Middle frontal gyrus (tissue), 1 donor: ENCODE results near the gene SEMA4B.
A peak's percentile ranks its signal among the peaks of the same experiment; 100 is the strongest.

Experiments
- DNase-seq: peaks from one replicate; pipeline ENCODE4 v3.0.0-alpha.2; 2015; ENCODE audit warnings: low spot score; ENCODE audit errors: extremely low spot score

SEMA4B gene

GRCh38 chr15:90203922-90204321, 2.8 kb downstream of the SEMA4B start:
- DNase-seq, result no peak

GRCh38 chr15:90205050-90205848, 4.1 kb downstream of the SEMA4B start:
- no peak for DNase-seq

- no peak for DNase-seq
These were observed 4.8 kb downstream of the SEMA4B start for GRCh38 chr15:90205886-90206285.

GRCh38 chr15:90207252-90207651, 6.1 kb downstream of the SEMA4B start:
- DNase-seq, result no peak

GRCh38 chr15:90208356-90208755, 7.2 kb downstream of the SEMA4B start:
- no peak for DNase-seq

GRCh38 chr15:90209591-90209990, 8.5 kb downstream of the SEMA4B start:
- no peak for DNase-seq

GRCh38 chr15:90210593-90210992, 9.5 kb downstream of the SEMA4B start:
- DNase-seq, result no peak

GRCh38 chr15:90211009-90211408, 9.9 kb downstream of the SEMA4B start:
- DNase-seq, result no peak

- no peak for DNase-seq
These were observed 10.5 kb downstream of the SEMA4B start for GRCh38 chr15:90211440-90212143.

- DNase-seq, result no peak
These were observed 11.3 kb downstream of the SEMA4B start for GRCh38 chr15:90212221-90213098.

- no peak for DNase-seq
These were observed 12.1 kb downstream of the SEMA4B start for GRCh38 chr15:90213122-90213817.

GRCh38 chr15:90213818-90214204, 12.7 kb downstream of the SEMA4B start:
- no peak for DNase-seq

- no peak for DNase-seq
These were observed 13.5 kb downstream of the SEMA4B start for GRCh38 chr15:90214553-90215196.

- DNase-seq, result no peak
These were observed 16.7 kb downstream of the SEMA4B start for GRCh38 chr15:90217671-90218394.

- no peak for DNase-seq
These were observed 18.5 kb downstream of the SEMA4B start for GRCh38 chr15:90219421-90220141.

- peak; percentile 51 for DNase-seq
These were observed 20.2 kb downstream of the SEMA4B start for GRCh38 chr15:90221246-90221900.

GRCh38 chr15:90222547-90222946, 21.4 kb downstream of the SEMA4B start:
- DNase-seq, result no peak

GRCh38 chr15:90223441-90224165, 22.5 kb downstream of the SEMA4B start:
- DNase-seq, result no peak
